DMS 273 (cell line): ENCODE results near the gene ASXL1.
"Not testable (repeated sequence)": the region's sequence is repeated elsewhere in the genome, so short reads cannot be mapped to it uniquely, and the experiment has no call there.

Experiments
- DNase-seq: peaks from one replicate; lab custom pipeline; 2025; ENCODE audit not compliant: unreplicated experiment; lab: John Stamatoyannopoulos, UW

ASXL1 gene

DNA sequence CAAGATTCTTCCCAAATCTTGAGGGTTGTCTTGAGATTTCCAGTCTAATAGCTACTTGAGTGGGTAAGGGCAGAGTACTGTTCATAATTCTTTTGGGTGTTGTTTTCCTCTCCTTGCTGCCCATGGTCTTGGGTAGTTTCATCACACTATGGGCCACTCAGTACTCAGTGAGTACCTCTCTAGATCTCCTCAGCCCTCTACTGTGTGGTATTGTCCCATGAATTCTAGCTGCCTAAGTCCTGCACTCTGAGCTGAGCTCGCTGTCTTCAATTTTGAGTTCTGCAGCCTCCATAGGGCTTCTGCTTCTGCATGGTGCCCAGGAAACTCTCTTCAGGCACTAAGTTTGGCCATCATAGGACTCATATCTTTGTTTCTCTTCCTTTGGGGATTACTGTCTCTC lies 42.3 kb downstream of the ASXL1 start:
- no peak for DNase-seq

GRCh38 chr20:32404017-32404416 lies 45.9 kb downstream of the ASXL1 start:
- DNase-seq = no peak

GRCh38 chr20:32406701-32407100 lies 48.6 kb downstream of the ASXL1 start:
- DNase-seq = no peak

GRCh38 chr20:32407131-32407750 lies 49.1 kb downstream of the ASXL1 start:
- not testable (repeated sequence) for DNase-seq

GRCh38 chr20:32411955-32412706 lies 54.0 kb downstream of the ASXL1 start:
- no peak for DNase-seq

DNA sequence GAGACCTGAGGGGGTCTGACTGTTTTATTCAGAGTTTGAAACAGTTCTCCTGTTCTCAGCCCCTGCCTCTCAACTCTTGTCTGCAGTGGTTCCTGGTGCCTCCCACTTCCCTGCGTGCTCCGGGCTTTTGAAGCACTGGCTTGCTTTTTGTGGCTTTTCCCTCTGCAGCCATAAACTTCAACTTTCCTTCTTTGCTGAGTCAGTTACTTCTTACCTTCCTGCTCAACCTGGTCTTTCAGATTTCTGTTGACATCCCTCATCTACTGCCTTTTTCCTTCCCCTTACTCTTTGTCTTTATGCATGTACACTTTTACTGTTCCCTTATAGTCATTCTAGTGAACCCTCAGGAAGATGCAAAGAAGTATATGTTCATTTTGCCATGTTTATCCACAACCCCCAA lies 57.4 kb downstream of the ASXL1 start:
- DNase-seq = no peak

DNA sequence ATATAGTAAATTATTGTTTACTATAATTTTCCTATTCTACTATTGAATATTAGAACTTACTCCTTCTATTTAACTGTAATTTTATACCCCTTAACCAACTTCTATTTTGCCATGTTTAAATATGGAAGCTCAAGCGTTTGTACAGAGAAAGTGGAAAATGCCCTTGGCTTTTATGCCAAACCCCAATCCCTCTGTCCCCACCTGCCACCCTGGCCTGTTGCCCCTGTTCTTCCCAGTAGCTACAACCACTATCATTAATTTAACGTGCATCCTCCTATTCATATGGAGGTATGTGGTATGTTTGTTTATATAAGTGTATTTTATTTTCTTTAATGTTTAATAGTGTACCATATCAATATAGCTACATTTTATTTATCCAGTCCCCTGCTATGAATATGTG lies 58.1 kb downstream of the ASXL1 start:
- no peak for DNase-seq

DNA sequence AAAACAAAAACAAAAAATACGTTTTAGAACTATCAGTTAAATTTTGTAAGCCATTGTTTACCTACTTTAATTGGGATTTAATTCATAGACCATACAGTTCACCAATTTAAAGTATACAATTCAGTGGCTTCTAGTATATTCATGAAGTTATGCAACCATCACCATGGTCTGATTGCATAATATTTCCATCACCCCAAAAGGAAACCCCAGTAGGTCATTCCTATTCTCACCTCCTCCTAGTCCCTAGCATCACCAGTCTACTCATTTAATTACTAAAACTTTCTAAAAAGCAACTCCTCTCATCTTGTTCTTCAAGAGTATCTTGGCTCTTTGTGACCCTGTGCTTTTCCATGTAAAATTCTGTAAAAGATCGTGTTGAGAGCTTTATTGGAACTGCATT lies 60.2 kb downstream of the ASXL1 start:
- DNase-seq = no peak

DNA sequence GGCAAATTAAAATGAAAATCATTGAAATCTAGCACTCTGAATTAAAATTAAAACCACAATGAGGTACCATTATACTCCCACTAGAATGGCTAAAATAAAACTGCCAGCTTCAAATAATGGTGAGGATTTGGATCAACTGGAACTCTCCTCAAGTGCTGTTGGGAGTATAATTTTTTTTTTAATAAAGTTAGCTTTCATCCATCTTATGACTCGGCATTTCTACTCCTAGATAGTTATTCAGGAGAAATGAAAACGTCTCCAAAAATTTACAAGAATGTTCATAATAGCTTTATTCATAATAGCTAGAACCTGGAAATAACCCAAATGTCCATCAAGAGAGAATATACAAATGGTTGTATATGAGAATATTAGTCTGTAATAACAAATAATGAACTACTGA lies 63.2 kb downstream of the ASXL1 start:
- no peak for DNase-seq

GRCh38 chr20:32427996-32428395 lies 69.9 kb downstream of the ASXL1 start:
- no peak for DNase-seq

DNA sequence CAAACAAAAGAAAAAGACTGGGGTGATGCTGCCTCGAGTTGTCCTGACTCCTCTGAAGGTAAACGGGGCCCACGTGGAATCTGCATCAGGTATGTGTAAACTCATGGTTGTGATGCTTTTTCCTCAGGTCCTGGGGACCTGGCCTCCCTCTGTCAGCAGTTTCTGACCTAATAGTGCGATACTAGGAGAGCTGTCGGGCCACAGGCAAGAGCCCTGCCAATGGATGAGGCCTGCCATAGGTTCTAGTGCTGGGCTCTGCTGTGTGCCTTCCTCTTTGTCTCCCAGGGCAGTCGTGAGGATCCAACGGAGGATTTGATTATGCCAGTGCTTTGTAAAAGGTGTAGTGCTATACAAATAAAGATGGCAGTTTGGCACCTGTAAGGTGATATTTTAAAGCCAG lies 71.2 kb downstream of the ASXL1 start:
- no peak for DNase-seq

- no peak for DNase-seq
Observed at GRCh38 chr20:32429745-32430360, 71.7 kb downstream of the ASXL1 start.

DNA sequence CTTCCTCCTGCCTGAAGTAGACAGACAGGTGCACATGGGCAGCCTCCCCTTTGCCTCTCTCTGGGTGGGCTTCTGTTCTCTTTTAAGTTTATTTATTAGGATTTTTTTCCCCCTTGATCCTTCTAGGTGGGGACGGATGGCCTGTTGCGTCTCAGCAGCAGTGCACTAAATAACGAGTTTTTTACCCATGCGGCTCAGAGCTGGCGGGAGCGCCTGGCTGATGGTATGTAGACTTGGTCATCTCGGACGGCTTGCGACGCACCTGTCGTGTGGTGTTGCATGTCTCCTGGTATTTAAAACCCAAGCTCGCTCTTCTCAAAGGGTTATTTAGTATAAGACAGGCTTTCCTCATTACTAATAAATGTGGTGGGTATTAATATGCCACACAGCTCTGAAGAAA lies 73.3 kb downstream of the ASXL1 start:
- no peak for DNase-seq

DNA sequence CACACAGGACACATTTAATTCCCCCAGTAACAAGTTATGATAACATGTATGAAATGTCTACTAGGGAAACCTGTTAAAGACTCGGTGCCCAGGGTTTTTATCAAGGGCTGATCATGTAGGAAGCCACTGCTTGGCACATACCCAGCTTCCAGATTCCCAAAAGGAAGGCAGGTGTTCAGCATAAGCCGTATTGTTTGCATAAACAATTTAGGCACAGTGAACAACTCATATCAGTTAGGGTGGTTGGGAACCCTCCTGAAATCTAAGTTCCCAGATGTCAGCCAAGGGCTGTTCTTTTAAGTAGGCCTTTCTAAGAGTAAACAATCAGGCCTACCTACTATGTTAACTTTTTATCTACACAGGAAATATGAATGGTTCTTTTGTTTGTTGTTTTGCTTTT lies 74.1 kb downstream of the ASXL1 start:
- DNase-seq = no peak

GRCh38 chr20:32433311-32434021 lies 75.3 kb downstream of the ASXL1 start:
- DNase-seq = no peak

- DNase-seq = no peak
Observed at GRCh38 chr20:32434434-32434833, 76.3 kb downstream of the ASXL1 start.

DNA sequence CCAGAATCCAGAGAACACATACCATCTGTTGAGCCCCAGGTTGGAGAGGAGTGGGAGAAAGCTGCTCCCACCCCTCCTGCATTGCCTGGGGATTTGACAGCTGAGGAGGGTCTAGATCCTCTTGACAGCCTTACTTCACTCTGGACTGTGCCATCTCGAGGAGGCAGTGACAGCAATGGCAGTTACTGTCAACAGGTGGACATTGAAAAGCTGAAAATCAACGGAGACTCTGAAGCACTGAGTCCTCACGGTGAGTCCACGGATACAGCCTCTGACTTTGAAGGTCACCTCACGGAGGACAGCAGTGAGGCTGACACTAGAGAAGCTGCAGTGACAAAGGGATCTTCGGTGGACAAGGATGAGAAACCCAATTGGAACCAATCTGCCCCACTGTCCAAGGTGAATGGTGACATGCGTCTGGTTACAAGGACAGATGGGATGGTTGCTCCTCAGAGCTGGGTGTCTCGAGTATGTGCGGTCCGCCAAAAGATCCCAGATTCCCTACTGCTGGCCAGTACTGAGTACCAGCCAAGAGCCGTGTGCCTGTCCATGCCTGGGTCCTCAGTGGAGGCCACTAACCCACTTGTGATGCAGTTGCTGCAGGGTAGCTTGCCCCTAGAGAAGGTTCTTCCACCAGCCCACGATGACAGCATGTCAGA lies 77.4 kb downstream of the ASXL1 start:
- no peak for DNase-seq

GRCh38 chr20:32436142-32436861 lies 78.2 kb downstream of the ASXL1 start:
- no peak for DNase-seq

DNA sequence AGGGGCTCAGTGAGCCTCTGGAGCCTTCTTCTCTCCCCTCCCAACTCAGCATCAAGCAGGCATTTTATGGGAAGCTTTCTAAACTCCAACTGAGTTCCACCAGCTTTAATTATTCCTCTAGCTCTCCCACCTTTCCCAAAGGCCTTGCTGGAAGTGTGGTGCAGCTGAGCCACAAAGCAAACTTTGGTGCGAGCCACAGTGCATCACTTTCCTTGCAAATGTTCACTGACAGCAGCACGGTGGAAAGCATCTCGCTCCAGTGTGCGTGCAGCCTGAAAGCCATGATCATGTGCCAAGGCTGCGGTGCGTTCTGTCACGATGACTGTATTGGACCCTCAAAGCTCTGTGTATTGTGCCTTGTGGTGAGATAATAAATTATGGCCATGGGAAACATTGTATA lies 78.8 kb downstream of the ASXL1 start:
- DNase-seq = no peak

DNA sequence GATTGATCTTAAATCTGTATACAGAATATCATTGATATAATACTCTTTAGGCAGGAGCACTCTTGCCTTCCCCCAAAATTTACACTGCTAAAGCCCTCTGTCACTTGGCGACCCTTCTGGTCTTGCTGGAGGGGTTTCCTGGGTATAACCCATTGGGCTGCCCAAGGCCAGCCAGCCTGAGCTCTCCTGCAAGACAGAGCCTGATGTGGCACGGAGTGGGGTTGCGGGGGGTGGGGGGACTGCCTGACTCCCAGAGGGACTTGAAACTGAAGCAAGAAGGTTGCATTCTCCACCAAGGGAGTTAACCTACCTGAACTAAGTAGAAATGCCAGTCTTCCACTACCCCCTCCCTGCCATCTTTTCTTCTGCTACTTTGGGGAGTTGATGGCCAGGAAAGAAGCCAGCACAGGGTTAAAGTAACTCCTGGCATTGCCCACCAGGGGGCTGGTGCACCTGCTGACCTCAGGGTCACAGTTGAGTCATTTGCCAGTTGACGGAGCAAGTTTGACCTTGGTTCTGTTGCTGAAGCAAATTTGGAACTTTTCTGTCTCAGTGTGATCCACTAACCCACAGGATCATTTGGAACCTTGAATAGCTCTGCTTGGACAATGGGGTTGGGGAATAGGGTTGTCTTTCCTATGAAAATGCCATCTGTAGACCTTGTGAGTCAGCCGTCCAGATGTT lies 79.4 kb downstream of the ASXL1 start:
- DNase-seq = peak; percentile 32
